GM19351 (cell line): ENCODE data around the gene TULP1.

Experiments used
- ATAC-seq: cut with Tn5 transposase; IDR thresholded peaks from one replicate; pipeline ENCODE4 v1.9.1; 2021; ENCODE audit warnings: mild to moderate bottlenecking, moderate library complexity; ENCODE audit not compliant: unreplicated experiment

The TULP1 gene

DNA sequence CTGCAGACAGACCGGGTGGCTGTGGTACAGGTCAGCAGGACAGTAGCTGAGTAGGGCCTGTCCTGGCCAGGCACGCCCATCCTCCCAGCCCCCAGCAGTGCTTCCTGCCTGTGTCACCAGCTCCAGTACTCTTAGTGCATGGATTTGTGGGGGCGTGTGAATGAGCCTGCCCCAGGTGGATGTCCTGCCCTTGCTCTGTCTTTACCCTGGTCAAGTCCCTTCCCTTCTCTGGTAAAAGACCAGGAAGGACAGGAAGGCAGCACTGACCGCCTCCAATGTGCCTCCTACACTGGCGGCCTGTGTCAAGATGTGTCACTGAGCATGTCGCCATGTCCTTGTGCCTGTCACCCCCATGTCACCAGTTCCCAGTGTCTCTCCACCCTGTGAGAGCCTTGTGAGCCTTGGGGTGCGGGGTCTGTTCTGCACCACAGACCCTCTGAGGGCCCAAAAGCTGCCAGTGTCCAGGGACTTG is 27.7 kb downstream of the TULP1 start:
- ATAC-seq, result no peak

DNA sequence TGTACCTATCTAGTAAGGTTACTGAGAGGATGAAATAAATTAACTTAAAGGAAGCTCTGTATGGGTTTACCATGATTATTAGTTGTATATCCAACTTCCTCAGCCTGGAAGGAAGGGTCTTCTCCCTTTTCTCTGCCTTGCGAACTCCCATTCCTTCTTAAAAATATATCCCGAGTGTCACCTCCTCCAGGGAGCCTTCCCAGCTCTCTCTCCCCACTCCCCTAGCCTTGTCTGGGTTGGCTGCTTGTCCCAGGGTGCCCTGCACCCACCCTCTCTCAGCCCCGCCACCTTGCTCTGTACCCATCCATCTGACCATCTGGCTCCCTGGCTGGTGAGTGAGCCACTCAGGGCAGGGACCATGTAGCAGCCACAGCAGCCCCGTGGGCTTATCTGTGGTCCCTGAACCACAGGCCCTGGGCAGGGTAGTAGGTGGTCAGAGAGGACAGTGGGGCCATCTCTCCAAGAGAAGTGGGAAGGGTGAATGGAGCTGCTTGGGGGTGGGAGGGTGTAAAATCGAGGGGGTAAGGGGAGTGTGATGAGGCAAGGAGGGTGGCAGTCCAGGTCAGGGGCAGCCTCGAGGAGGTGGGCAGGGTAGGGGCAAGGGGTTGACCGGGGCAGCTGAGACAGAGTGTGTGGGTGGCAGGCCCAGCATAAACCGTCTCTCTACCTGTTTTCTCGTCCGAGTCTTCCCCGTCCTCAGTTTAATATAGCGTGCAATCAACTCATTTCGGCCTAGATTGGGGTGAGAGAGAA is 28.6 kb downstream of the TULP1 start:
- no peak for ATAC-seq

DNA sequence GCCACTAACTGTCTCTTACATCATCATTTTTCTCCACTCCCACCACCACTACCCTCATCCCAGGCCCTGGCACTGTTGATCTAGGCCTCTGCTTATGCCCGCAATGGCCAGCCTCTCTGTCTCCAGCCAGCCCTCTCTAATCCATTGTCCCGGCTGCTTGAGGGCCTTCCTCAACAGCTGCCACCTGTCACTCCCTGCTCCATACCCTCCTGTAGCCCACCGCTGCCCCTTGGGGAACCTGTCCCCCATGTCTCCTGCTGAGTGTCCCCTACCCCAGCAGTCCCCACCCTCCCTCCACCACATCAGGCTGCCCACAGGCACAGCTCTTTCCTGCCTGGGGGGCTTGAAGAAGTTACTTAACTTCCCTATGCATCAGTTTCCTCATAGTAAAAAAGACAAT is 29.2 kb downstream of the TULP1 start:
- no peak for ATAC-seq

DNA sequence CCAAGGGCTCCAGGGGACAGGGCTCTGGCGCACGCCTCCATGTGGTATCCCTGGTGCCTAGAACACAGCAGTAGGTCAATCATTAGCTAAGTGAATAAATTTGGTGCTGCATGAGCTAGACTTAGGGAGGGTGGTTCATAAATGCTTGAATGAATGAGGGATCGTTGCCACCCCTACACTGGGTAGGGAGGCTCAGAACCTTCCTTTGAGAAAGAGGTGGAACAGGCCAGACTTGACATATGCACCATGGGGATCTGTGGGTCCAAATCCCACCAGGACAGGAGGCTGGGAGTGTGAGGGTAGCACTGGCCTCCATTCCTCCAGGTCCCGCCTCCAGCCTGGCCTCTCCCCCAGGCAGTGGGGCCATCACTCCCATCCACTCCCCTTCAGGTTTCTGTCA is 29.6 kb downstream of the TULP1 start:
- ATAC-seq, result no peak

DNA sequence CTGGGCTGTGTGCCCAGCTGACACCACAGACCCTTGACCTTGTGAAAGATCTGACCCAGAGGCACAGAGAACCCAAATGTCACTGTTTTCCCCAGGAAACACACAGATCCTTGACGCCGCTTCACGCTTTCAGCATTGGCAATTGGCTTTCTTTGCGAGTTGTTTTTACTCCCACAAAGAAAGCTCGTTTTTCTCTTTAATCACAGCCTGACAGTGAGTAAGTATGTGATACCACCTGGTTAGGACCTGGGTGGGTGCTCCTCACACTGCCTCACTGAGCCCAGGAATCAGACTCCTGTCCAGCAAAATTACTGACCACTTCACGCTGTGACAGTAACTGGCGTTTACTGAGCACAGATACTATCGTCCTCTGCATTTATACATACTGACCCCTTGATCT is 31.5 kb downstream of the TULP1 start:
- no peak for ATAC-seq

DNA sequence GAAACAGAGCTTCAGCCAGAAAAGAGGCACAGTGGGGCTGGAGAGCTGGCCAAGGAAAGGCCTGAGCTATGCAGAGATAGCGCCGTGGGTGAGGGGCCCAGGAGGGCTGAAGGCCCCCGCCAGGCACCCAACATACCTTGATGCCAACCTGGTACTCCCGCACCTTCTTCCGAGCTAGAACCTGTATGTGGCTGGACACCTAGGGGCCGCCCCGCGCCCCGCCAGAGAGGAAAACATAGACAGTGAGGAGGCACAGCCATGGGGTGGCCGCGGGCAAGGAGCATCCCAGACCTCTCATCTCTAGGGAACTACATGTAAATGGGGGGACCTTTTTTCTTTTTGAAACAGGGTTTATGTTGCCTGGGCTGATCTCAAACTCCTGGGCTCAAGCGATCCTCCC is 32.5 kb downstream of the TULP1 start:
- ATAC-seq, result no peak

DNA sequence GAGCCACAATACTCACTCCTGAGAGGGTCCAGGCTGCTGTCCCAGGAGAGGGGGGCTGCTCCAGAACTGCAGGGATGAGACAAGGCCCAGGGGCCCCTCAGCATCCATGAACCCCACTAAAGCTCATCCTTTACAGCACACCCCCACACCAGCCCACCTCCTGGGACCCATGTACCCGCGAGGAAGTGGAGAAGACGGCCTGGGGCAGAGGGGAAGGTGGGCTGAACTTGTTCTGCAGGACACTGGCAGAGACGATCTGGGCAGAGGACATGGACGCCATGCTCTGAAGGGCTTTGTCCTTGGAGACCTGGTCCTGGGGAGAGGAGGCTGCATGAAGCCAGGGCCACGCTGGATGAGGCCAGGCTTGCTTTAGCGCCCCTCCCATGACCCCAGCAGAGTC is 34.4 kb downstream of the TULP1 start:
- ATAC-seq, result no peak

DNA sequence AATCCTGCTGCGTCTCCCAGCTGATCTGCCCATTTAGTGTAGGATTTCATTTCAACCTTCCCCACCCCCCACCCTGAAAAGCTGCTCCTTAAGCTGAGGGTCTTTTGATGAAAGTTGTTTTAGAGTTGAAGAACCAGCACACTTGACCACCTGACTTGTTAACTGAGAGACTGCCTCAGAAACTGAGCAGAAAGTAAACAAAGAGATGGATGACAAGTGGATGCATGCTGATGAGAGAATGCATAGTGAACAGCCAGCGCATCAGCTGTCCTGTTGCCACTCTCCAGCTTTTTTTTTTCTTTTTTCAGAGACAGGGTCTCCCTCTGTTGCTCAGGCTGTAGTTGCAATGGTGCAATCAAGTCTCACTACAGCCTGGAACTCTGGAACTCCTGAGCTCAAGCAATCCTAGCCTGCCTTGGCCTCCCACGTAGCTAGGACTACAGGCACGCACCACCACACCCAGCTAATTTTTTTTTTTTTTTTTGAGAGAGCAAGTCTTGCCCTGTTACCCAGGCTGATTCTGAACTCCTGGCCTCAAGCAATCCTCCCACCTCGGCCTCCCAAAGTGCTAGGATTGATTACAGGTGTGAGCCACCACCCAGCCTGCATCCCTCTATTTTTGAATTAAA is 35.0 kb downstream of the TULP1 start:
- no peak for ATAC-seq

DNA sequence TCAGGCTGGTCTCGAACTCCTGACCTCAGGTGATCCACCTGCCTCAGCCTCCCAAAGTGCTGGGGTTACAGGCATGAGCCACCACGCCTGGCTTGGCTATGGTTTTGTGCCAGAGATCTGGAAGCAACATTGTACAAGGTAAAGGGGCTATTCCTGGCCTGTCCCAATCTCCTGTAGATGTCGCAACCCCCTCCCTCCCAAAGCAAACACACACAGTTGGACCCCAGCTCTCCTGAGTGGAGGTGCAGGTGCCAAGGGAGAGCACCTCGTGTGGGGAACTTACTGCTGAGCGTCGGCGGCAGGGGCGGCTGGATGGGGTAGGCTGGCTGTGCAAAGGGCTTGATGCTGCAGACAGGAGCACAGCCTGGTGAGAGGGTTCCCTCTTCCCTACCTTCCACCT is 35.7 kb downstream of the TULP1 start:
- ATAC-seq, result no peak

DNA sequence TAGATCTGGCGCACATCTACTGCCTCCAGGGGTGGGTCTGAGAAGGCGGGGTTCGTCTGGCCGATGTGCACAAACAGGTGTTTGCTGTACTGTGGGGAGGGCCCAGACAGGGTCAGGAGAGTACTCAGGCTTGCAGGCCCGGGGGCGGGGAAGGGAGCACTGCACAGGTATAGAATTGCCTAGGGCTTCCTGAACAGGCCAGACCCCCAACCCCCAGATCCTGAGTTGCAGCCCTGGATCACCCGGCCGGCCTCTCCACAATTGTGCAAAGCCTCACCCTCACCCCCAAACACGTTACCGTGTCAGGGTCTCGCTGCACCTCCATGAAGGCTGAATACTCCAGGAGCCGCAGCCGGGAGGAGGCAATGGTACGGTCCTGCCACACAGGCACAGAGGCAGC is 36.7 kb downstream of the TULP1 start:
- ATAC-seq, result no peak

DNA sequence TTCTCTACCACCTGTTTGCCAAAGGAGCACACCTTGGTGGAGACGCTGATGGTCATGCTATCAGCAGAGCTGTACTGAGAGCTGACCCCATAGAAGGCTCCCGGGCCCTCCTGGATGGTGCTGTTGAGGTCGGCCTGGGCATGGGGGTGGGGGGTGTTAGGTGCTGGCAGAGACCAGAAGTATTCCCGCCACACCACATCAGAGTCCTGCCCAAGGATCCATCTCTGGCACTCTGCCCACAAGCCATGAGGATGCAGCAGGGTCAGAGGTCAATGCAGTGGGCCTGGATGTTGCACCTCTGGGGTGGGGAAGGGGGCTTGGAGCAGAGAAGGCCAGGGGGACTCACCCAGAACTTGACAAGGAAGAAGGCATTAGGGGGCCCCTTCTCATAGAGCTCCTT is 37.1 kb downstream of the TULP1 start:
- no peak for ATAC-seq

DNA sequence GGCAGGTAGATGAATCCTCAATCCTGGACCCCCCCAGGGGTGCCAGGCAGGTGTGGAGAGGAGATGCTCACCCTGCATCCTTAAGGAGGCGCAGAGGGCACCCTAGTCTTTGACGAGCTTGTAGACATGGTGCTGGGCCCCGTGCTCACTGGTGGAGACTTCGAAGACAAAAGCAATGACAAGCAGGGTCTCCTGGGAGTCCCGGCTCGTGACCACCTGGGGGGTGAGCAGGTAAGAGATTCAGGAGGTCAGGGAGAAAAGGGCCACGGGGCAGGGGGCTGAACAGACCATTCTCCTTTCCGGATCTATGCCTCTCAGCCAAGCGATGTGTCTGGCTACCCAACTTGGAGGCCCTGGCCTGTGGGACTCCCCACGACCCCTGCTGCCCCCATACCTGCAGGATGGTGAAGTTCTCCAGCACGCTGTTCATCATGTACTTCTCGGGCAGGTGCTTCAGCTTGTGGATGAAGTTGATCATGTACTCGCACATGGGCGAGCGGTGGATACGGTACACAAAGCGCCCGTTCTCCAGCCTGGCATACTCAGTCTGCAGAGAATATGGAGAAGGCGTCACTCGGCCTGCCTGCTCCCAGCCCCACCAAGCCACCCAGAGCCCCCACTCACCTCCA is 37.6 kb downstream of the TULP1 start:
- ATAC-seq, result no peak

DNA sequence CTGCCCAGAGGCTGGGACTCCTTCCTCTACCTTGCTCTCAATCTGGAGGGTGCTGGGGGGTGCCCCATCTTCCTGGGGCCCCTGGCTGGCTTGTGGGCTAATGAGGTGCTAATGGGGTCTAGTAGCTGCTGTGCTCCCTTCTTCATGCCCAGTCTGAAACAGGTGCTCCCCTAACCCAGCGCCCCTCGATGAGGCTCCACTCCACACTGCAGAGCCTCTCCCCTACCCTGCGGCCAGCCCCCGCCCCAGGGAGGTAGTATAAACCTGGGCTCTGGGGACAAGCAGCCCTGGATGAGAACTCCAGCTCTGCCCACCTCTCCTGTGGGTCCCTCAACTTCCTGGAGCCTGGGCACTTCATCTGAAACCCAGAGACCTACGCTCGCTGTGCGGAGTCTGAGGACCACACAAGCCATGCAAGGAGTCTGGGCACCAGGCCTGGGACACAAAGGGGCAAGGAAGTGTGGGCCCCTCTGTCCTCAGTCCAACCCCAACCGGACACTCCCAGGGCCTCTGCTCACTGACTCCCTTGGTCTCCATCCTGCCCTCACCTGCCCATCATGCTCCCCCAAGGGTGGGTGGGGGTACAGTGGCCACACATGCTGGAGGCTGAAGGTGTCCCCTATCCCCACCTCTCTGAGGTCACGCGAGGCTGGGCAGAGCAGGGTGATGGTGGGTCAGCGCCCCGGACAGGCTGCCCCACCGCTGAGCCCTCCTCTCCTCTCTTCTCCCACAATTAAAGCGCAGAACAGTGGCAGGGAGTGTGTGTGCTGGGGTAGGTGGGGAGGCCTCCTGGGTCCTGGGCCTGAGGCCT is 38.4 kb downstream of the TULP1 start:
- no peak for ATAC-seq

DNA sequence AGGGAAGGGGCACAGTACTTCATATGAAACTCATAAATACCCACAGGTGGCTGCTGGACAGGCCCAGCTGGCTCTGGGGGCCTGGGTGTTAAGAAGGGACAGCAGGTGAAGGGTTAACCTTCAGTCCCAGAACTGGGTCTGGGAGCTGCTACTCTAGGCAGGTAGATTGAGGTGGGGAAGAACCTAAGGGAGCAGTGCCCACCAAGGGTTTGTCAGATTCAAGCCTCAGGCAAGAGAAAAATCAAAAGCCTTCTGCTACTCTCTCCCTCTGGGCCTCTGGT is 38.9 kb downstream of the TULP1 start:
- no peak for ATAC-seq

DNA sequence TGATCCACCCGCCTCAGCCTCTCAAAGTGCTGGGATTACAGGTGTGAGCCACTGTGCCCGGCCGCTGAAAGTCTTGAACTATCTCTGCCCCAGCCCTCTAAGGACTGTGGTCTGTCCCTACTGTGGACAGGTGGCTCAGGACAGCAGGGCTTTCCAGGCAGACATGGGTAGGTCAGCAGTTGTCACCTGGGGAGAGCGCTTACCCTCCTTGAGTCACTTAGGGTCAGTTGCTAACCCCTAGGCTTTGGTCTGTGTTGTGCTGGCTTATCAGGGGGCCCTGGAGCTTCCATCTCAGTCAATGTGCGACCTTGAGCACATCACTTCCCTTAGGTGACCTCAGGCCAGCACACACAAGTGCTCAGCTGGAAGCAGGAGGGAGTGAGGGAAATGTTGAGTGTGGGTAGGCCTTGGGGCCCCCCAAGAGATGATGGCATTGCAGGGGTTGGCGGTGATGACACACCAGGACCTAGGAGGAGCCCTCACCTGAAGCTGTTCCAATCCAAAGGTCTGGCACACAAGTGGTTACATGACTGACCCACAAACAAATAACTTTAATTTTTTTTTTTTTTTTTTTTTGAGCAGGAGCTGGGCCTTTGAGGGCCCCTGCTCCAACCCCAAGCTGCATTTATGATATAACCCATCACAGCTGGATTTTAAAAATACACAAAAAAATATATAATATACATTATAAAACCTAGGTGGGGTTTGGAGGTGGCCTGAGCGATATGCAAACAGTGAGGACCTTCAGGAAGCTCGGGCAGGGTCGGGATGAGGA is 39.4 kb downstream of the TULP1 start:
- ATAC-seq, result no peak

DNA sequence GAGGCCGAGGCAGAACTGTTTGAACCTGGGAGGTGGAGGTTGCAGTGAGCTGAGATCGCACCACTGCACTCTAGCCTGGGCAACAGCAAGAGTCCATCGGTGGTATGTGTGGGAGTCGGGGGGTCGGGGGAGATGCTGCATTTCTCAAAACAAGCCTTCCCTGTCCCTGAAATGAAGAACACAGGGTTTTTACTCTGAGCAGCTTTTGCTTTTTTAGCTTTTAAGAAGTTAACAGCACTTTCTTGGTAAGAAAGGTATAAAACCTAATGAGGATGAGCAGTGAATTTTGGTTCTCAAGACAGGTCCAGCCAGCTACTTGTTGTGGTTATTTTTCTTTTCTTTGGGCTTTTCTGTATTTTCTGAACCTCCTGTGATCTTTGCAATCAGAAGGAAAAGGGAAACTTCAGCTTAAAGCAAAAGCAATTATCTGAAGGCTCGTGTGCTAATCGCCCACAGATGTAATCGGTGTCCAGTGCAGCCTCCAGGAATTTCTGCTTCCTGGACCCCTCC is 40.8 kb downstream of the TULP1 start:
- no peak for ATAC-seq

DNA sequence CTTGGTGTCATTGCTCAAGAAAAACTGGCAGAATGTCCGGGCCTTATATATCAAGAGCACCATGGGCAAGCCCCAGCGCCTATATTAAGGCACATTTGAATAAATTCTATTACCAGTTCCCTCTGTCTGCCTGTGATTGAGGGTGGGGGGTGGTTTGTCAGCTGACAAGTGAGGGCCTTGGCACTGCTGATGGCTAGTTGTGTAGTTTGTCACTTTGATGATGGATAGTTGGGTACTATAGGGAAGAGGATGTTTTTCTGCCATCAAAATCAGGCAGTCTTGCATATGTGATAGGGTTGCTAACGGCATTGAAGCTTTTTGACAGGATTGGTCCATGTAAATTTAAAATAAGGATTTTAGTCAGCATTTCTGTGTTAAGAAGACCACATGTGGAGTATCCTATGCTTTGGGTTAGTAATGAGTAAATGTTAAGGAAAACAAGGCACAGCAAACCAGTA is 42.0 kb downstream of the TULP1 start:
- no peak for ATAC-seq

DNA sequence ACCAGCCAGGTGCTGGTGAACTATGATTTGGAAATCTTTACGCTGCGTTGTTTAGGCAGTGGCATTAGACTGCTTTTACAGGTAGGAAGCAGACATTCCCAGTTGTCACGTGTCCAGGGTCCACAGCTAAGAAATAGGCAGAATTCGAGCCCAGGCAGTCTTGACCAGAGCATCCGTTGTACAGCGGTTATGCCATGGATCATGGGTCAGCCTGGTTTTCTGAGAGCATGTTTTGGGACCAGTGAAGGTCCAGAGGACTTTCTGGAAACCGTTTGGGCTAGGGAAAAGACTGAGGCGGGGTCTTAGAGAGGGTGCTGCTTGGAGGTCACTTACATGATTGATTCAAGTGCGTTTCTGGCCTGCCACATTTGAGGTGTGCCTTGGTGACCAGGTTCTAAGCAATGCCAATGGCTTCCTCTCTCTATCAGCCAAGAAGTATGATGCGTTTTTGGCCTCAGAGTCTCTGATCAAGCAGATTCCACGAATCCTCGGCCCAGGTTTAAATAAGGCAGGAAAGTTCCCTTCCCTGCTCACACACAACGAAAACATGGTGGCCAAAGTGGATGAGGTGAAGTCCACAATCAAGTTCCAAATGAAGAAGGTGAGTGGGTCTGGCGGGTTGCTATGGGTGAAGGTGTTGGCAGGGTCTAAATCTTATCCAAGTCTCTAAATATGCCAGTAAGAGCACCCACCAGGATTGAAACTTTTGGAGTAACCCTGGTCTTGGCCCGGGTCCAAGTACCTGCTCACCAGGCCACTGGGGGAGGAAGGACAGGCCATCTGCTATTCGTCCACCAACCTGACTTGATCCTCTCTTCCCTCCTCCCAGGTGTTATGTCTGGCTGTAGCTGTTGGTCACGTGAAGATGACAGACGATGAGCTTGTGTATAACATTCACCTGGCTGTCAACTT is 42.7 kb downstream of the TULP1 start:
- ATAC-seq, result no peak

DNA sequence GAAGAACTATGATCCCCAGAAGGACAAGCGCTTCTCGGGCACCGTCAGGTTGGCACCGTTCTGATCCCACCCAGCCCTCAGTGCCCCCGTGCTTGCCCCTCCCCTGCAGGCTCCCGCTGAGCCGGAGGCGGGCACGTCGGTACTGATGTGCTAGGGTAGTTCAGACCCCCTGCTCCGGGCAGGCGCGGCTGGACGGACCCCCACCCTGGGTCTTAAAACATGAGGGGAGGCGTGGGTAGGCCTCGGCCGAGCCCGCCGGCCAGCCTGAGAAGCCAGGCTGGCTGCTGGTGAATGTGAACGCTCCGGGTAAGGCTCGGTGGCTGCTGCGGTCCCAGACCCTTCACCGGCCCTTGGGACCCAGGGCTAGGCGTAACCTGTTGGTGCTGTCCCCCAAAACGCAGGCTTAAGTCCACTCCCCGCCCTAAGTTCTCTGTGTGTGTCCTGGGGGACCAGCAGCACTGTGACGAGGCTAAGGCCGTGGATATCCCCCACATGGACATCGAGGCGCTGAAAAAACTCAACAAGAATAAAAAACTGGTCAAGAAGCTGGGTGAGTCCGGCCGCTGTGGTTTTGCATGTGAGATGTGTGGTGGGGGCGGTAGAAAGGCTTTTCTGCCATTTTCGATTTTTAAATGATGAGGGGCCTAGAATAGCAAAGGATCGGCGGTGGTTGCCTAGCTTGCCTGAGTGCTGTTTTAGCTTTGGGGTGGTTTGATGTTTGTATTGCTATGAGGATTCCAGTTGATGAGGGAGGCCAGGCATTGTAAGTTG is 43.5 kb downstream of the TULP1 start:
- no peak for ATAC-seq
